GM19452 (cell line): ENCODE results near the gene EXTL1.

Experiments used
- ATAC-seq: cut with Tn5 transposase; IDR thresholded peaks from one replicate; pipeline ENCODE4 v1.9.1; 2021; ENCODE audit not compliant: unreplicated experiment

Gene EXTL1

GRCh38 chr1:26038904-26039303 lies 17.3 kb downstream of the EXTL1 start:
- ATAC-seq: no peak

- no peak for ATAC-seq
Measured at GRCh38 chr1:26041401-26041800, 19.8 kb downstream of the EXTL1 start.

- no peak for ATAC-seq
Measured at GRCh38 chr1:26041978-26042377, 20.4 kb downstream of the EXTL1 start.

- ATAC-seq: no peak
Measured at GRCh38 chr1:26043765-26044164, 22.2 kb downstream of the EXTL1 start.

GRCh38 chr1:26044414-26044813 lies 22.8 kb downstream of the EXTL1 start:
- ATAC-seq: no peak

GRCh38 chr1:26044971-26045721 lies 23.6 kb downstream of the EXTL1 start:
- ATAC-seq: no peak

- ATAC-seq: no peak
Measured at GRCh38 chr1:26045722-26046245, 24.2 kb downstream of the EXTL1 start, which contains the start of gene SLC30A2. Gene SLC30A2, minus strand, starts transcription at chr1:26046118. Its CDS starts 222 bp downstream, at chr1:26045896.

- ATAC-seq: no peak
Measured at GRCh38 chr1:26046246-26047095, 24.9 kb downstream of the EXTL1 start.

- ATAC-seq: no peak
Measured at GRCh38 chr1:26047278-26047874, 25.8 kb downstream of the EXTL1 start.

GRCh38 chr1:26049531-26050247 lies 28.1 kb downstream of the EXTL1 start:
- no peak for ATAC-seq

GRCh38 chr1:26050248-26050640 lies 28.7 kb downstream of the EXTL1 start:
- ATAC-seq: no peak

GRCh38 chr1:26053718-26054560 lies 32.4 kb downstream of the EXTL1 start:
- no peak for ATAC-seq

- no peak for ATAC-seq
Measured at GRCh38 chr1:26055041-26055440, 33.5 kb downstream of the EXTL1 start.

GRCh38 chr1:26057189-26057588 lies 35.6 kb downstream of the EXTL1 start:
- no peak for ATAC-seq

- ATAC-seq: no peak
Measured at GRCh38 chr1:26058052-26058595, 36.5 kb downstream of the EXTL1 start.

GRCh38 chr1:26059906-26060305 lies 38.3 kb downstream of the EXTL1 start:
- ATAC-seq: no peak

- no peak for ATAC-seq
Measured at GRCh38 chr1:26060832-26061574, 39.4 kb downstream of the EXTL1 start.

- no peak for ATAC-seq
Measured at GRCh38 chr1:26064553-26064952, 43.0 kb downstream of the EXTL1 start.

GRCh38 chr1:26066160-26066559 lies 44.6 kb downstream of the EXTL1 start:
- ATAC-seq: no peak
